Duodenal mucosa (tissue), 2 donors: ENCODE data around the gene SLC5A9.

Experiments
- H3K27ac ChIP-seq: one replicate; pipeline ENCODE4 v1.7.0; 2013; ENCODE audit warnings: low read depth, low read length
- H3K27me3 ChIP-seq, 2 donors: one replicate each; pipeline ENCODE4 v1.7.0; 2013; ENCODE audit warnings: low read length in 2 of 2, control low read depth in 1 of 2; ENCODE audit not compliant: insufficient read depth in 2 of 2, control insufficient read depth in 1 of 2
- H3K36me3 ChIP-seq, 2 donors: one replicate each; pipeline ENCODE4 v1.7.0; 2013; ENCODE audit warnings: low read length in 2 of 2, control low read depth in 1 of 2; ENCODE audit not compliant: insufficient read depth in 2 of 2, control insufficient read depth in 1 of 2
- H3K4me1 ChIP-seq, 2 donors: one replicate each; pipeline ENCODE4 v1.7.0; 2013; ENCODE audit warnings: low read length in 2 of 2, control low read depth in 1 of 2; ENCODE audit not compliant: insufficient read depth in 2 of 2, control insufficient read depth in 1 of 2
- H3K4me3 ChIP-seq, 2 donors: one replicate each; pipeline ENCODE4 v1.7.0; 2013; ENCODE audit warnings: low read length in 2 of 2, low read depth in 1 of 2
- H3K9ac ChIP-seq, 2 donors: one replicate each; pipeline ENCODE4 v1.7.0; 2013; ENCODE audit warnings: low read length in 2 of 2, low read depth in 1 of 2
- H3K9me3 ChIP-seq, 2 donors: one replicate each; pipeline ENCODE4 v1.7.0; 2013; ENCODE audit warnings: low read length in 2 of 2, control low read depth in 1 of 2; ENCODE audit not compliant: control insufficient read depth in 1 of 2

SLC5A9 gene

GRCh38 chr1:48235652-48236051, 13.1 kb downstream of the SLC5A9 start:
- Histone ChIP-seq H3K27ac (no peak overlapping the region), H3K36me3 (peaks cover 9 to 55% of the 10 kb centered on the region in 2 donors), H3K4me3 (no peak overlapping the region), H3K9me3 (no peaks in the 10 kb centered on the region), H3K9ac (no peak overlapping the region), H3K4me1 (peaks cover 0 to 4% of the 10 kb centered on the region in 2 donors), H3K27me3 (no peaks in the 10 kb centered on the region)

- peaks cover 8 to 56% of the 10 kb centered on the region in 2 donors for H3K36me3 ChIP-seq
- H3K27me3 ChIP-seq: no peaks in the 10 kb centered on the region
- no peak overlapping the region for H3K4me3 ChIP-seq
- H3K9me3 ChIP-seq: no peaks in the 10 kb centered on the region
- H3K27ac ChIP-seq: no peak overlapping the region
- H3K9ac ChIP-seq: no peak overlapping the region
- peaks cover 0 to 5% of the 10 kb centered on the region in 2 donors for H3K4me1 ChIP-seq
These were observed 14.4 kb downstream of the SLC5A9 start for GRCh38 chr1:48236716-48237470.

GRCh38 chr1:48242141-48242736, 19.7 kb downstream of the SLC5A9 start:
- Histone ChIP-seq H3K4me1 (peaks cover 10 to 18% of the 10 kb centered on the region in 2 donors), H3K36me3 (peaks cover 14 to 33% of the 10 kb centered on the region in 2 donors), H3K27me3 (no peaks in the 10 kb centered on the region), H3K9ac (no peak overlapping the region), H3K9me3 (no peaks in the 10 kb centered on the region), H3K4me3 (no peak overlapping the region), H3K27ac (no peak overlapping the region)

- H3K4me1 ChIP-seq: peaks cover 35 to 47% of the 10 kb centered on the region in 2 donors
These were observed 22.6 kb downstream of the SLC5A9 start for GRCh38 chr1:48245106-48245505.

GRCh38 chr1:48246727-48247126, 24.2 kb downstream of the SLC5A9 start:
- Histone ChIP-seq H3K27me3 (no peaks in the 10 kb centered on the region), H3K27ac (no peak overlapping the region), H3K9ac (no peak overlapping the region), H3K4me1 (peaks cover 51 to 56% of the 10 kb centered on the region in 2 donors), H3K4me3 (peak overlapping the region in 1 of 2 donors; percentile 37), H3K9me3 (no peaks in the 10 kb centered on the region), H3K36me3 (peaks cover 6 to 8% of the 10 kb centered on the region in 2 donors)

More at GRCh38 chr1:48245106-48245505, 22.6 kb downstream of the SLC5A9 start:
- Histone ChIP-seq H3K9ac (no peak overlapping the region), H3K36me3 (peaks cover 8 to 10% of the 10 kb centered on the region in 2 donors), H3K9me3 (no peaks in the 10 kb centered on the region), H3K27me3 (no peaks in the 10 kb centered on the region), H3K27ac (no peak overlapping the region), H3K4me3 (no peak overlapping the region)

GRCh38 chr1:48248356-48248755, 25.8 kb downstream of the SLC5A9 start:
- H3K27ac ChIP-seq: no peak overlapping the region
- H3K36me3 ChIP-seq: no peaks in the 10 kb centered on the region
- H3K4me3 ChIP-seq: peak overlapping the region in 1 of 2 donors; percentile 13
- no peak overlapping the region for H3K9ac ChIP-seq
- no peaks in the 10 kb centered on the region for H3K9me3 ChIP-seq
- H3K27me3 ChIP-seq: no peaks in the 10 kb centered on the region
- H3K4me1 ChIP-seq: peaks cover 56 to 70% of the 10 kb centered on the region in 2 donors

- Histone ChIP-seq H3K9me3 (no peaks in the 10 kb centered on the region), H3K4me3 (no peak overlapping the region), H3K36me3 (no peaks in the 10 kb centered on the region), H3K9ac (no peak overlapping the region), H3K27ac (peak overlapping the region; percentile 7), H3K4me1 (peaks cover 56 to 70% of the 10 kb centered on the region in 2 donors), H3K27me3 (no peaks in the 10 kb centered on the region)
These were observed 27.4 kb downstream of the SLC5A9 start for GRCh38 chr1:48249868-48250267.

- Histone ChIP-seq H3K4me1 (peaks cover 56 to 70% of the 10 kb centered on the region in 2 donors), H3K27me3 (no peaks in the 10 kb centered on the region), H3K9ac (no peak overlapping the region), H3K36me3 (no peaks in the 10 kb centered on the region), H3K9me3 (no peaks in the 10 kb centered on the region), H3K27ac (peak overlapping the region; percentile 15), H3K4me3 (no peak overlapping the region)
These were observed 28.1 kb downstream of the SLC5A9 start for GRCh38 chr1:48250572-48250971.

- Histone ChIP-seq H3K27ac (peak overlapping the region; percentile 15), H3K9me3 (no peaks in the 10 kb centered on the region), H3K9ac (no peak overlapping the region), H3K4me1 (peaks cover 54 to 66% of the 10 kb centered on the region in 2 donors), H3K36me3 (no peaks in the 10 kb centered on the region), H3K4me3 (no peak overlapping the region), H3K27me3 (no peaks in the 10 kb centered on the region)
These were observed 28.8 kb downstream of the SLC5A9 start for GRCh38 chr1:48251323-48251722.

GRCh38 chr1:48251821-48252220, 29.3 kb downstream of the SLC5A9 start:
- no peak overlapping the region for H3K27ac ChIP-seq
- peaks cover 51 to 61% of the 10 kb centered on the region in 2 donors for H3K4me1 ChIP-seq
- H3K4me3 ChIP-seq: no peak overlapping the region
- no peaks in the 10 kb centered on the region for H3K9me3 ChIP-seq
- H3K36me3 ChIP-seq: no peaks in the 10 kb centered on the region
- no peak overlapping the region for H3K9ac ChIP-seq
- H3K27me3 ChIP-seq: no peaks in the 10 kb centered on the region
